HG02981 (cell line): ENCODE results near the gene GINS1.
A peak's percentile ranks its signal among the peaks of the same experiment; 100 is the strongest.

Experiments used
- ATAC-seq: cut with Tn5 transposase; IDR thresholded peaks from one replicate; pipeline ENCODE4 v1.9.1; 2021; ENCODE audit warnings: mild to moderate bottlenecking, moderate library complexity; ENCODE audit not compliant: unreplicated experiment

The GINS1 gene

GRCh38 chr20:25407311-25408169 lies at the start of gene GINS1:
Gene GINS1, plus strand, starts transcription at chr20:25407673. Its CDS starts 148 bp downstream, at chr20:25407821.
- ATAC-seq = peak; percentile 85

- no peak for ATAC-seq
Measured at GRCh38 chr20:25360631-25361286, 46.7 kb upstream of the GINS1 start.

GRCh38 chr20:25361287-25361683 lies 46.2 kb upstream of the GINS1 start:
- no peak for ATAC-seq

- ATAC-seq = no peak
Measured at GRCh38 chr20:25364180-25364788, 43.2 kb upstream of the GINS1 start.

- ATAC-seq = no peak
Measured at GRCh38 chr20:25364879-25365699, 42.4 kb upstream of the GINS1 start.

- no peak for ATAC-seq
Measured at GRCh38 chr20:25368526-25368925, 38.9 kb upstream of the GINS1 start.

- no peak for ATAC-seq
Measured at GRCh38 chr20:25368976-25369375, 38.5 kb upstream of the GINS1 start.

GRCh38 chr20:25369529-25369928 lies 37.9 kb upstream of the GINS1 start:
- no peak for ATAC-seq

GRCh38 chr20:25369971-25370370 lies 37.5 kb upstream of the GINS1 start:
- no peak for ATAC-seq

- ATAC-seq = no peak
Measured at GRCh38 chr20:25372584-25373336, 34.7 kb upstream of the GINS1 start.

- no peak for ATAC-seq
Measured at GRCh38 chr20:25374842-25375241, 32.6 kb upstream of the GINS1 start.

- ATAC-seq = no peak
Measured at GRCh38 chr20:25376236-25376635, 31.2 kb upstream of the GINS1 start.

- ATAC-seq = no peak
Measured at GRCh38 chr20:25376886-25377285, 30.6 kb upstream of the GINS1 start.

- no peak for ATAC-seq
Measured at GRCh38 chr20:25378189-25378883, 29.1 kb upstream of the GINS1 start.

- no peak for ATAC-seq
Measured at GRCh38 chr20:25378884-25379733, 28.4 kb upstream of the GINS1 start.

- no peak for ATAC-seq
Measured at GRCh38 chr20:25380945-25381614, 26.4 kb upstream of the GINS1 start.

- ATAC-seq = no peak
Measured at GRCh38 chr20:25382704-25383370, 24.6 kb upstream of the GINS1 start.

GRCh38 chr20:25389401-25389857 lies 18.0 kb upstream of the GINS1 start:
- ATAC-seq = no peak
